ENCODE measurements around the gene GKN1.

The GKN1 gene

DNA sequence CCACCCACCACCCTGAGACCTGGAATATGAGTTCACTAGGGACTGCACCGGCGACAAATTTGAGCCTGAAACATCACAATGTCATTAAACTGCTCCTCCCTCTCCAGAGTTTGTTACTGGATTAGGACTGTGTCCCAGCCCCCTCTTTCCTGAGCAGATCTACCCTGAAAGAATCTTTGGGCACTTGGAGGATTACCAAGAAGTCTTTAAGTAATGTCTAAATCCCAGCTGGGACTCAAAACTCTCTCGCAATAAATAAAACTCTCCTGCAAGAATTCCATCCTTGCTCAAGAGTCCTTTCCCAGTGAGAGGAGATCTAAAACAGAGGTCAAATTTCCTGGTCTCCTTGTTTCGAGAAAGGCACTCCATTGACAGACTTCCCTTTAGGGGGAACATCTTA is 42.6 kb upstream of the GKN1 start:
- TF ChIP-seq ZBTB7A (IDR thresholded peaks at IDR 0.05; ENCODE audit: low read depth) (no peak), FOXM1 (IDR thresholded peaks at IDR 0.05; ENCODE audit: borderline replicate concordance, low read depth) (no peak), NFIC (IDR thresholded peaks at IDR 0.05) (no peak), EP300 (IDR thresholded peaks at IDR 0.05; ENCODE audit: borderline replicate concordance) (no peak), TEAD4 (IDR thresholded peaks at IDR 0.05) (no peak), YY1 (IDR thresholded peaks at IDR 0.05; ENCODE audit: low read depth) (no peak), EGR1 (IDR thresholded peaks at IDR 0.05) (no peak), RAD21 (IDR thresholded peaks at IDR 0.05; ENCODE audit: low read depth) (no peak), CEBPB (IDR thresholded peaks at IDR 0.05) (no peak), TCF12 (IDR thresholded peaks at IDR 0.05; ENCODE audit: low read depth) (no peak)
- TF ChIP-seq, protein P1, sequence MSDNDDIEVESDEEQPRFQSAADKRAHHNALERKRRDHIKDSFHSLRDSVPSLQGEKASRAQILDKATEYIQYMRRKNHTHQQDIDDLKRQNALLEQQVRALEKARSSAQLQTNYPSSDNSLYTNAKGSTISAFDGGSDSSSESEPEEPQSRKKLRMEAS (IDR thresholded peaks at IDR 0.05) = no peak
- TF ChIP-seq, protein P2, sequence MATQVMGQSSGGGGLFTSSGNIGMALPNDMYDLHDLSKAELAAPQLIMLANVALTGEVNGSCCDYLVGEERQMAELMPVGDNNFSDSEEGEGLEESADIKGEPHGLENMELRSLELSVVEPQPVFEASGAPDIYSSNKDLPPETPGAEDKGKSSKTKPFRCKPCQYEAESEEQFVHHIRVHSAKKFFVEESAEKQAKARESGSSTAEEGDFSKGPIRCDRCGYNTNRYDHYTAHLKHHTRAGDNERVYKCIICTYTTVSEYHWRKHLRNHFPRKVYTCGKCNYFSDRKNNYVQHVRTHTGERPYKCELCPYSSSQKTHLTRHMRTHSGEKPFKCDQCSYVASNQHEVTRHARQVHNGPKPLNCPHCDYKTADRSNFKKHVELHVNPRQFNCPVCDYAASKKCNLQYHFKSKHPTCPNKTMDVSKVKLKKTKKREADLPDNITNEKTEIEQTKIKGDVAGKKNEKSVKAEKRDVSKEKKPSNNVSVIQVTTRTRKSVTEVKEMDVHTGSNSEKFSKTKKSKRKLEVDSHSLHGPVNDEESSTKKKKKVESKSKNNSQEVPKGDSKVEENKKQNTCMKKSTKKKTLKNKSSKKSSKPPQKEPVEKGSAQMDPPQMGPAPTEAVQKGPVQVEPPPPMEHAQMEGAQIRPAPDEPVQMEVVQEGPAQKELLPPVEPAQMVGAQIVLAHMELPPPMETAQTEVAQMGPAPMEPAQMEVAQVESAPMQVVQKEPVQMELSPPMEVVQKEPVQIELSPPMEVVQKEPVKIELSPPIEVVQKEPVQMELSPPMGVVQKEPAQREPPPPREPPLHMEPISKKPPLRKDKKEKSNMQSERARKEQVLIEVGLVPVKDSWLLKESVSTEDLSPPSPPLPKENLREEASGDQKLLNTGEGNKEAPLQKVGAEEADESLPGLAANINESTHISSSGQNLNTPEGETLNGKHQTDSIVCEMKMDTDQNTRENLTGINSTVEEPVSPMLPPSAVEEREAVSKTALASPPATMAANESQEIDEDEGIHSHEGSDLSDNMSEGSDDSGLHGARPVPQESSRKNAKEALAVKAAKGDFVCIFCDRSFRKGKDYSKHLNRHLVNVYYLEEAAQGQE (IDR thresholded peaks at IDR 0.05; ENCODE audit: low read depth) = no peak
- TF ChIP-seq, protein P3, sequence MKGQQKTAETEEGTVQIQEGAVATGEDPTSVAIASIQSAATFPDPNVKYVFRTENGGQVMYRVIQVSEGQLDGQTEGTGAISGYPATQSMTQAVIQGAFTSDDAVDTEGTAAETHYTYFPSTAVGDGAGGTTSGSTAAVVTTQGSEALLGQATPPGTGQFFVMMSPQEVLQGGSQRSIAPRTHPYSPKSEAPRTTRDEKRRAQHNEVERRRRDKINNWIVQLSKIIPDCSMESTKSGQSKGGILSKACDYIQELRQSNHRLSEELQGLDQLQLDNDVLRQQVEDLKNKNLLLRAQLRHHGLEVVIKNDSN (IDR thresholded peaks at IDR 0.05) = no peak

DNA sequence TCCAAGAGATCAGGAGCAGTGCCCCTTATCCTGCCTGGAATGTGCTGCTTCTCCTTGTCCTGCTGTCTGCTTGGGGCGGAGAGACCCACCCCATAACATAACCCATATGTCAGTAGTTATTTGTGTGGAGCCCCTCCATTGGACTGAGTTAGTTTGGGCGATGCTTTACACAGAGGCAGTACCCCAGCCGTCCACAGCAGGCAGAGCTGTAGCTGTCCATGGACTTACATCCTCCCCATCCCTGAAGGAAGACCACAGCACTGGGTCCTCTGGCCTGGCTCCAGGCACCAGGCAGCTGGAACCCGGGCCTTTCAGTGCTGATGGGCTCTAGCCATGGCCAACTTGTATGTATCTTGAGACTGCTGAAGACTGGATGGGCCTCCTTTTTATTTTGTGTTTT is 42.0 kb upstream of the GKN1 start:
- TF ChIP-seq FOXM1 (IDR thresholded peaks at IDR 0.05; ENCODE audit: borderline replicate concordance, low read depth) (no peak), CREB1 (IDR thresholded peaks at IDR 0.05; ENCODE audit: low read depth) (no peak), YY1 (IDR thresholded peaks at IDR 0.05; ENCODE audit: low read depth) (no peak), CEBPB (IDR thresholded peaks at IDR 0.05) (no peak), RAD21 (IDR thresholded peaks at IDR 0.05; ENCODE audit: low read depth) (no peak), TAF1 (IDR thresholded peaks at IDR 0.05; ENCODE audit: low read depth) (no peak), EGR1 (IDR thresholded peaks at IDR 0.05) (no peak), TCF12 (IDR thresholded peaks at IDR 0.05; ENCODE audit: low read depth) (no peak), ZBTB7A (IDR thresholded peaks at IDR 0.05; ENCODE audit: low read depth) (no peak), TEAD4 (IDR thresholded peaks at IDR 0.05) (no peak), NFIC (IDR thresholded peaks at IDR 0.05) (no peak), EP300 (IDR thresholded peaks at IDR 0.05; ENCODE audit: borderline replicate concordance) (no peak)
- TF ChIP-seq, protein P3 (IDR thresholded peaks at IDR 0.05) = no peak
- TF ChIP-seq, protein P1 (IDR thresholded peaks at IDR 0.05) = no peak
- TF ChIP-seq, protein P2 (IDR thresholded peaks at IDR 0.05; ENCODE audit: low read depth) = no peak

DNA sequence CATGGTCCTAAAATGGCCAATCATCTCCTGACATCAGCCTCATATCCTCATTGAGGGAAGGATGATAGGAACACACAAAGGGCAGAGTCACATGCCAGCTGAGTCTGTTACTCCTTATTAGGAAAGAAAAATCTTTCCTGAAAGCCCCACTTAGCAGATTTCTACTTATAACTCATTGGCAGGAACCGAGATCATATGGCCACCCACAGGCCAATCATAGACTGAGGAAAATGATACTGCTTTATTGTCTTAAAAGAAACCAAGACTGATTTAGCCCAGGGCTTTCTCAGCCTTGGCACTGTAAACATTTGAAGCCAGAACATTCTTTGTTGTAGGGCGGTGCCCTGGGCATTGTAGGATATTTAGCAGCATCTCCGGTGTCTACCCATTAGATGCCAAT is 40.4 kb upstream of the GKN1 start:
- TF ChIP-seq CEBPB (IDR thresholded peaks at IDR 0.05) = no peak
- TF ChIP-seq TCF12 (IDR thresholded peaks at IDR 0.05; ENCODE audit: low read depth) = no peak
- TF ChIP-seq CREB1 (IDR thresholded peaks at IDR 0.05; ENCODE audit: low read depth) = no peak
- no peak for TF ChIP-seq EGR1 (IDR thresholded peaks at IDR 0.05)
- TF ChIP-seq, protein P1 (IDR thresholded peaks at IDR 0.05) = no peak
- TF ChIP-seq, protein P3 (IDR thresholded peaks at IDR 0.05) = peak; percentile 19; the same call in 1 of the 2 replicates
- TF ChIP-seq TEAD4 (IDR thresholded peaks at IDR 0.05) = no peak

DNA sequence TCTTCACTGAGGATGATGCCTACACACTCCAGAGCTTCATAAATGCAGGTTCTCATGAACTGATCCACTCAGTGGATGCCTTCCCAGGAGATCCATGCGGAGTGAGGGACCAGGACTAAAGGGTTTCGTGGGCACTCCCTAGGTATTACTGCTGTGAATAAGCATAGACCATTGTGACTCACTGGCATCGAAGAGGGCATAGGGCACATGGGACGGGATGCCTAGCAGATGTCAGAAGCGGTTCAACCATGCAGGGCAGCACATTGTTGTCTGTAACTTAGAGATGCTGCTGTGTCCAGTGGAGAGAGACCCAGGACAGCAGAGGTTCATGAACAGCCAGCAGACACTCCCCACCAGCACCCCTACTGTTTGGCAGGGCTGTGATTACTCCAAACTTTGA is 39.0 kb upstream of the GKN1 start:
- TF ChIP-seq, protein P2 (IDR thresholded peaks at IDR 0.05; ENCODE audit: low read depth) = no peak
- TF ChIP-seq TCF12 (IDR thresholded peaks at IDR 0.05; ENCODE audit: low read depth) (no peak), CREB1 (IDR thresholded peaks at IDR 0.05; ENCODE audit: low read depth) (no peak), ZBTB7A (IDR thresholded peaks at IDR 0.05; ENCODE audit: low read depth) (no peak), TAF1 (IDR thresholded peaks at IDR 0.05; ENCODE audit: low read depth) (no peak), EGR1 (IDR thresholded peaks at IDR 0.05) (no peak), EP300 (IDR thresholded peaks at IDR 0.05; ENCODE audit: borderline replicate concordance) (no peak), RAD21 (IDR thresholded peaks at IDR 0.05; ENCODE audit: low read depth) (no peak), NFIC (IDR thresholded peaks at IDR 0.05) (no peak), YY1 (IDR thresholded peaks at IDR 0.05; ENCODE audit: low read depth) (no peak), CEBPB (IDR thresholded peaks at IDR 0.05) (no peak), TEAD4 (IDR thresholded peaks at IDR 0.05) (no peak), FOXM1 (IDR thresholded peaks at IDR 0.05; ENCODE audit: borderline replicate concordance, low read depth) (no peak)
- TF ChIP-seq, protein P3 (IDR thresholded peaks at IDR 0.05) = no peak
- TF ChIP-seq, protein P1 (IDR thresholded peaks at IDR 0.05) = no peak

Measured in Ishikawa (cell line).